Measurements from ENCODE around the gene PKNOX2.

Gene PKNOX2

DNA sequence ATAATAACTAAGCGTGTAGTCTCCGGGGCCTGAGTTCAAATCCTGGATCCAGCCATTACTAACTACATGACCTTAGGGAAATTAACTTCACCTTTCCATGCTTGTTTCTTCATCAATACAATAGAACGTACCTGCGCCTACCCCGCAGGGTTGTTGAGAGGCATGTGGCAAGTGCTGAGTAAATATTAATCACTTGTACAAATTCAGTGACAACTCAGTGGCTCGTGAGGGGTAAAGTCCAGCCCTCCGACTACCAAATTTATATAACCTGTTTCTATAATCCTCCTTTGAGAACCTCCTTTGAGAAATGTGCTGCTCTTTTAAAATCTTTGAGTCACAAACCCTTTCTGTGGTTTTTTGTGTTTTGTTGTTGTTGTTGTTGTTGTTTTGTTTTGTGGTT is 281.7 kb downstream of the PKNOX2 start:
- no peak for DNase-seq (ENCODE audit: low read depth in 1 of 2, low spot score in 1 of 2)
- TF ChIP-seq SPI1 (IDR thresholded peaks at IDR 0.05; ENCODE audit: borderline replicate concordance, low read depth) (no peak), GABPA (IDR thresholded peaks at IDR 0.05; ENCODE audit: low read depth) (no peak), CTCF (IDR thresholded peaks at IDR 0.05; ENCODE audit: insufficient read depth, low read length) (no peak), POLR2AphosphoS5 (IDR thresholded peaks at IDR 0.05; ENCODE audit: low read depth) (no peak)
- TF ChIP-seq, protein P1, sequence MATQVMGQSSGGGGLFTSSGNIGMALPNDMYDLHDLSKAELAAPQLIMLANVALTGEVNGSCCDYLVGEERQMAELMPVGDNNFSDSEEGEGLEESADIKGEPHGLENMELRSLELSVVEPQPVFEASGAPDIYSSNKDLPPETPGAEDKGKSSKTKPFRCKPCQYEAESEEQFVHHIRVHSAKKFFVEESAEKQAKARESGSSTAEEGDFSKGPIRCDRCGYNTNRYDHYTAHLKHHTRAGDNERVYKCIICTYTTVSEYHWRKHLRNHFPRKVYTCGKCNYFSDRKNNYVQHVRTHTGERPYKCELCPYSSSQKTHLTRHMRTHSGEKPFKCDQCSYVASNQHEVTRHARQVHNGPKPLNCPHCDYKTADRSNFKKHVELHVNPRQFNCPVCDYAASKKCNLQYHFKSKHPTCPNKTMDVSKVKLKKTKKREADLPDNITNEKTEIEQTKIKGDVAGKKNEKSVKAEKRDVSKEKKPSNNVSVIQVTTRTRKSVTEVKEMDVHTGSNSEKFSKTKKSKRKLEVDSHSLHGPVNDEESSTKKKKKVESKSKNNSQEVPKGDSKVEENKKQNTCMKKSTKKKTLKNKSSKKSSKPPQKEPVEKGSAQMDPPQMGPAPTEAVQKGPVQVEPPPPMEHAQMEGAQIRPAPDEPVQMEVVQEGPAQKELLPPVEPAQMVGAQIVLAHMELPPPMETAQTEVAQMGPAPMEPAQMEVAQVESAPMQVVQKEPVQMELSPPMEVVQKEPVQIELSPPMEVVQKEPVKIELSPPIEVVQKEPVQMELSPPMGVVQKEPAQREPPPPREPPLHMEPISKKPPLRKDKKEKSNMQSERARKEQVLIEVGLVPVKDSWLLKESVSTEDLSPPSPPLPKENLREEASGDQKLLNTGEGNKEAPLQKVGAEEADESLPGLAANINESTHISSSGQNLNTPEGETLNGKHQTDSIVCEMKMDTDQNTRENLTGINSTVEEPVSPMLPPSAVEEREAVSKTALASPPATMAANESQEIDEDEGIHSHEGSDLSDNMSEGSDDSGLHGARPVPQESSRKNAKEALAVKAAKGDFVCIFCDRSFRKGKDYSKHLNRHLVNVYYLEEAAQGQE (IDR thresholded peaks at IDR 0.05; ENCODE audit: insufficient replicate concordance, low read depth) = no peak

DNA sequence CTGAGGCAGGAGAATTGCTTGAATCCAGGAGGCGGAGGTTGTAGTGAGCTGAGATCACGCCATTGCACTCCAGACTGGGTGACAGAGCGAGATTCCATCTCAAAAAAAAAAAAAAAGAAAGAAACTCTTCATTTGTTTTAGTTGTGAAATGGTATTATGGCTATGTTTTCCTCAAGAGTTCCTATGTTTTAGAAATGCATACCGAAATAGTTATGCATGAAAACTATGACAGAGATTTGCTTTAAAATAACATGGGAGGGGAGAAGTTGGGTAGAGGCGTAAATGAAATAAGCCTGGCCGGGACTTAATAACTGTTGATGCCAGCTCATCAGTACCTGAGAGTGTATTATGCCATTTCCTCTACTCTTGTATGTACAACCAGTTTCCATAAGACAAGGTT is 283.2 kb downstream of the PKNOX2 start:
- Histone ChIP-seq H3K4me3 (replicated peaks; ENCODE audit: insufficient read depth, low read length) (no peak overlapping the region), H3K27me3 (ENCODE audit: insufficient read depth, poor library complexity, severe bottlenecking) (no peaks in the 10 kb centered on the region), H3K27ac (replicated peaks) (no peak overlapping the region)
- no peak for TF ChIP-seq CTCF (IDR thresholded peaks at IDR 0.05; ENCODE audit: insufficient read depth, low read length)
- no peak for DNase-seq (ENCODE audit: low read depth in 1 of 2, low spot score in 1 of 2)

More for the DNA sequence above, 281.7 kb downstream of the PKNOX2 start:
- no peak overlapping the region for H3K4me3 ChIP-seq (replicated peaks; ENCODE audit: insufficient read depth, low read length)
- H3K27me3 ChIP-seq (ENCODE audit: insufficient read depth, poor library complexity, severe bottlenecking) = peaks cover 3% of the 10 kb centered on the region
- H3K27ac ChIP-seq (replicated peaks) = no peak overlapping the region

DNA sequence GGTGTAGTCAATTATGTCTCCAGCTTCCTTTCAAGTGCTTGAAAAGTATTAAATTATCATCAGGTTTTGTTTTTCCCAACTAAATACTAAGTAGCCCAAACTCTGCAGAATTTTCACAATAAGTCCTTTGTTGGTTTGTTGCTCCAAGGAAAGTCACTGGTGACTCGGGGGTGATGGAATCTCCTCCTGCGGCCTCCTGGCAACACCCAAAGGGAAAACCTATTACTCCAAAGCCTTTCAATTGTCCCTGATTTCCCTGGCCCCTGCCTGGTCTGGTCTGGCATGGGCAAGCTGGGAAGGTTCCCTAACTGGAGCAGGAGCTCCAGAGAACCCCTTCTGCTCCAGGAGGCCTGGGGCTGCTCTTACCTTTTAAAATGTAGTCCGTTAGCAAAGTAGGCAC is 283.6 kb downstream of the PKNOX2 start:
- no peaks in the 10 kb centered on the region for H3K27me3 ChIP-seq (ENCODE audit: insufficient read depth, poor library complexity, severe bottlenecking)
- no peak overlapping the region for H3K27ac ChIP-seq (replicated peaks)
- TF ChIP-seq, protein P1 (IDR thresholded peaks at IDR 0.05; ENCODE audit: insufficient replicate concordance, low read depth) = no peak
- TF ChIP-seq POLR2AphosphoS5 (IDR thresholded peaks at IDR 0.05; ENCODE audit: low read depth) (no peak), SPI1 (IDR thresholded peaks at IDR 0.05; ENCODE audit: borderline replicate concordance, low read depth) (no peak), GABPA (IDR thresholded peaks at IDR 0.05; ENCODE audit: low read depth) (no peak), CTCF (IDR thresholded peaks at IDR 0.05; ENCODE audit: insufficient read depth, low read length) (no peak)
- H3K4me3 ChIP-seq (replicated peaks; ENCODE audit: insufficient read depth, low read length) = no peak overlapping the region
- DNase-seq (ENCODE audit: low read depth in 1 of 2, low spot score in 1 of 2) = no peak

- no peak for DNase-seq (ENCODE audit: low read depth in 1 of 2, low spot score in 1 of 2)
- H3K4me3 ChIP-seq (replicated peaks; ENCODE audit: insufficient read depth, low read length) = no peak overlapping the region
- no peak for TF ChIP-seq CTCF (IDR thresholded peaks at IDR 0.05; ENCODE audit: insufficient read depth, low read length)
- no peak for TF ChIP-seq POLR2AphosphoS5 (IDR thresholded peaks at IDR 0.05; ENCODE audit: low read depth)
- TF ChIP-seq SPI1 (IDR thresholded peaks at IDR 0.05; ENCODE audit: borderline replicate concordance, low read depth) = no peak
- TF ChIP-seq, protein P1 (IDR thresholded peaks at IDR 0.05; ENCODE audit: insufficient replicate concordance, low read depth) = no peak
- no peak for TF ChIP-seq GABPA (IDR thresholded peaks at IDR 0.05; ENCODE audit: low read depth)
These were observed 285.0 kb downstream of the PKNOX2 start for GRCh38 chr11:125449565-125449964.

More at GRCh38 chr11:125449565-125449964, 285.0 kb downstream of the PKNOX2 start:
- Histone ChIP-seq H3K27ac (replicated peaks) (no peak overlapping the region), H3K27me3 (ENCODE audit: insufficient read depth, poor library complexity, severe bottlenecking) (no peaks in the 10 kb centered on the region)
